GM20431 (cell line): ENCODE measurements around the gene MAN2B2.

ENCODE experiments used
- in situ Hi-C: fragments of 300-500 bp; cut with MseI, MboI; formaldehyde crosslinking; loops from one replicate; pipeline ENCODE4 v1.15.0; 2020; ENCODE audit warnings: low sequenced_read_pairs; ENCODE audit not compliant: unreplicated experiment

Gene MAN2B2

DNA sequence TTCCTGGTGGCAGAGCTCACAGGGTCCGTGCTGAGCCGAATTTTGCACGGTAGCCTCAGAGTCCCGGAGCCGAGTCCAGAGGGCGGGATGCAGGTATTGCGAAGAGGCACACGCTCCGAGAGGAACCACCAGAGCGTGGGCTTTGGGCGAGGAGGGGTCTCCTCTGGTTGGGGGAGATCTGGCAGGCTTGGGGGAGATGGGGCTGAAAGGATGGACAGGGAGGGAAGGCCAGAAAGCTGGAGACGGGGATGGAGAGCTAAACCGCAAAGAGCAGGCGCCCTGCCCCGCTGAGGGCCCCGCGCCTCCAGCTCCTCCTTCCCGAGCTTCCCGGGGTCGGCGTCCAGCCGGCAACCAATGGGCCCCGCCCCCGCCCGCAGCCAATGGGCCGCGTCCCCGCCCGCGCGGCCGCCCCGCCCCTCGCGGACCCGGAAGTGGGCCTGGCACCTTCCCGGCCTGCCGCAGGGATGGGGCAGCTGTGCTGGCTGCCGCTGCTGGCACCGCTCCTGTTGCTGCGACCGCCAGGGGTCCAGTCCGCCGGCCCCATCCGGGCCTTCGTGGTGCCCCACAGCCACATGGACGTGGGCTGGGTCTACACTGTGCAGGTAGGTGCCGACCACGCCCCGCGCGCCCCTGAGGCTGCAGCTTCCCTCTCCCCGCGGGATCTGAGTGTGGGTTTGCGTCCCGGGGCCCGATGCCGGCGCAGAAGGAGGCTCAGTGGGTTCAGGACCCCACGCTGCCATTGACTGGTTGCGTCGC, at the start of gene MAN2B2:
Gene MAN2B2, plus strand, starts transcription at position 443 of the 756 bp plus-strand sequence. Its CDS starts 22 bp downstream, at position 465.
- in situ Hi-C loops, result no loop called here

- in situ Hi-C loops, result no loop called here
Measured at GRCh38 chr4:6525474-6525873, 49.5 kb upstream of the MAN2B2 start.

- in situ Hi-C loops, result no loop called here
Measured at GRCh38 chr4:6526156-6526555, 48.8 kb upstream of the MAN2B2 start.

DNA sequence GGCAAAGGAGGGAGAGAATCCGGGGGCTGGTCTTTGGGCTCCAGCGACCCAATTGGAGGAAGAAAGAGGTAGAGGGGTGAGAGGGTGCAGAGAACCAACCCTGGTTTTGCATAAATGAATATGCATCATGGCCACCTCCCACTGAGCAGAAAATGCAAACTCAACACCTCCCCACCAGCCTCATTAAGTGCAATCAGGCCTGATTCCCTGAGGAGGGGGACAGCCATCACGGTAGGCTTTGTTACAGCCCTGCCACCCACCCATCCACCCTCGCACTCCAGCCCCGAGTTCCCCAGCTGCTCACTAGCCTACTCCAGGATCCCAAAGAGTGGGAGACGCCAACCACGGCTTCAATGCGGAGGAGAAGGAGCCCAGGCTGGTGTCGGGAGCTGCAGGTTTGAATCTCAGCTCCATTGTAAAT, 48.3 kb upstream of the MAN2B2 start:
- in situ Hi-C loops, result no loop called here

GRCh38 chr4:6527259-6527658, 47.7 kb upstream of the MAN2B2 start:
- in situ Hi-C loops, result no loop called here

DNA sequence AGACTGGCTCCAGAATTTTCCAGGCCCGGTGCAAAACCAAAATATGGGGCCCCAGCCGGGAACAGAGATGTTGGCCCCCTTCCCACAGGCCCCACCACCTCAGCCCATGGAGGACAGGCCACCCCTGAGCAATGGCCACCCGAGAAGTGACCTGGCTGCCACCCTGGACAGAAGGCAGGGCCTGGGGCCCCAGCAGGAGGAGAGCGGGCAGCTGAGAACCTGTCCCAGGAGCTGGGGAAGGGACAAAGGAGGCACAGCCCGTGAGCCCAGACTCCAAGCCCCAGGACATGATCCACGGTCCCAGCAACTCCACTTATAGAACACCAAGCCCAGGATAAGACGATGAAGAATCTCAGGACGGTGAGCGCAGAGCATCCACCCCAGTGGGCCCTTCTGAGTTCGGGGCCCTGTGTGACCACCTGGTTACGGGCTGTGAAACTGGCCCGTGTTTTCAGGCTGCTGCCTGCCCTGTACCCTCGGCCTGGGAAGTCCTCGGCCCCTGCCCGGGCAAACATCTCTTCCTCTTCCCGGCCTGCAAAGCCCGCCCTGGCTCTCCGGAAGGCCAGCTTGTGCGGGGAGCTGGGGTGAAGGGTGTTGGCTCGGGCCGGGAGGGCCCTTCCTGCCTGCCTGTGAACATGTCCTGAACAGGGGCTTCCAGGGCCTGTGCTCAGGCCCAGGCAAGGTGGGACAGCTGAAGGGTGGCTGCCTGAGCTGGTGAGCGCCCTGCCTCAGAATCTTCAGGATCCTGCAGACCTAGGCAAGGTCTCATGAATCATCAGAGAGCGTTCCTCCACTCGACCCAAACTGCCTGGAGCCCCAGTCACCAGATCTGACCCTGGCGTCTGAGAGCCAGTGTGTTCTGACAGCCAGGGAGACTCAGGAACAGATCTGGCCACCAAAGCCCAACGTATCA, 47.0 kb upstream of the MAN2B2 start:
- in situ Hi-C loops, result no loop called here

- in situ Hi-C loops, result no loop called here
Measured at GRCh38 chr4:6529021-6529420, 46.0 kb upstream of the MAN2B2 start.

GRCh38 chr4:6530301-6530700, 44.7 kb upstream of the MAN2B2 start:
- in situ Hi-C loops, result no loop called here

DNA sequence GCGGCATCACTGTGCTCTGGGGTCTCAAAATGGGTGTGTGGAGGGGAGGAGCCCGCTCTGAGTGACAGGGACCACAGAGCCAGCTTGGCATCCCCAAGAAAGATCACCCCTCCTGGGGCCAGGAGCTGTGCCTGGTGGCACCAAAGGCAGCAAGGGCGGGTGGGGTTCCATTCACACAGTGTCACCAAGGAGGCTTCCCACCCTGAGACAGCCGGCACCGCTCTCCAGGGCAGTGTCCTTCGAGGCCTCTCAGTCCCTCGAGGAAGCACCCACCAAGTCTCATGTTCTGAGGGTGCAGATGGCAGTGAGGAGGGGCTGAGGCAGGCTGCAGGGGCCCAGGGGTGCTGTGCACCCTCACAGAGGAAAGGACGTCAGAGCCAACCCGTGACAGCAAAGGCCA, 44.0 kb upstream of the MAN2B2 start:
- in situ Hi-C loops, result no loop called here

DNA sequence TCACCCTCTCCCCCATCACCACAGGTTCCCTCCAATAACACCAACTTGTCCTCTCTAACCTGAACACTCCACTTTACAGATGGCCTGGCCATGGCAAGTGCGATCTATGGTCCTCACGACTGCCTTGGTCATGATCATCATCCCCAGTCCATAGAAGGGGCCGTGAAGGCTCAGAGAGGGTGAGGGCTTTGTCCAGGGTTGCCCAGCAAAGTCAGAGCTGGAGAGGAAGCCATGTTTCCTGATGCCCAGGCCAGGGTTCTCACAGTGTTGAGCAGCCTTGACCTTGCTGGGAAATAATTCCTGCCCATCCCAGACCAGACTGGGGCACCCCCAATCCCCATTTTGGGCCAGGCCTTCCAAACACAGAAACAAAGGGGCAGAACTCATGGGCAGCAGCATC, 42.9 kb upstream of the MAN2B2 start:
- in situ Hi-C loops, result no loop called here

GRCh38 chr4:6532658-6533057, 42.3 kb upstream of the MAN2B2 start:
- in situ Hi-C loops, result no loop called here

DNA sequence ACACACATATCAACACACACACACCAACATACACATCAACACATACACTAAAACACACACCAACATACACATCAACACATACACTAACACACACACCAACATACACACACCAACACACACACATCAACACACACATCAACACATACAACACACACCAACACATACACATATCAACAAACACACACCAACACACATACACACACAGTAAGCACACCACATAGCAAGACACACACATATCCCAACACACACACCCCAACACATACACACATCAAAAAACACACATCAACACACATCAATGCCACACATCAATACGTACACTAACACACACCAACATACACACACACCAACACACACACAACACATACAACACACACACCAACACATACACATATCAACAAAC, 40.9 kb upstream of the MAN2B2 start:
- in situ Hi-C loops, result no loop called here

DNA sequence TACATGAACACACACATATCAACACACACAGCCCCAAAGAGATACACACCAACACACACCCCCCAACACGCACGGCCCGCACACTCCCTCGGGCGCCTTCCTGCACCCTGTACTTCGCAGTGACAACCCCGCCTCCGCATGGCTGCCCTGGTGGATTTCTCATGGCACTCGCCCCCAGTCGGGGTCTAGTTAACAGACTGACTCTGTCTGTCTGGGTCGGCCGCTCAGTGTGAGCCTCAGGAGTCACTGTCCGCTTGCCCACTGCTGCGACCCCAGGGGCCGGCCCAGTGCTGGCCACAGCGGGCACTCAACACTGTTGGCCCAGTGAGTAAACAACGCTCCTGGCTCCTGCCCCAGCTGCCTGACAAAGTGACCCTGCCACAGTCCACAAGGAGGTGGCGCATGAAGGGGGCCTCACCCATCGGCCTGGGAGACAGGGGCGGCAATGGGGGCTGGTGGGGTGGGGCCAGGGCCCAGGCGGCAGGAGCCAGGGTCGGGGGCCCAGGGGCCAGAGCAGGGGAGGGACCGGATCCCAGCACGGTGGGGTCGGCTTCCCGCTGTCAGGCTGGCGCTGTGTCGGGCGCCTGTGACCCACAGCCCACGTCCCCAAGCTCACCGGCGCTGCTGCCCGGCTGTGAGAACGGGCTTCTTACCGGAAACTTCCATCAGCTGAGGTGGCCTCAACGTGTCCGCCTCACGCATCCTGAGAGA, 40.2 kb upstream of the MAN2B2 start:
- in situ Hi-C loops, result no loop called here

- in situ Hi-C loops, result no loop called here
Measured at GRCh38 chr4:6535329-6535692, 39.7 kb upstream of the MAN2B2 start.

GRCh38 chr4:6535706-6536105, 39.3 kb upstream of the MAN2B2 start:
- in situ Hi-C loops, result no loop called here

- in situ Hi-C loops, result no loop called here
Measured at GRCh38 chr4:6538111-6538510, 36.9 kb upstream of the MAN2B2 start.

DNA sequence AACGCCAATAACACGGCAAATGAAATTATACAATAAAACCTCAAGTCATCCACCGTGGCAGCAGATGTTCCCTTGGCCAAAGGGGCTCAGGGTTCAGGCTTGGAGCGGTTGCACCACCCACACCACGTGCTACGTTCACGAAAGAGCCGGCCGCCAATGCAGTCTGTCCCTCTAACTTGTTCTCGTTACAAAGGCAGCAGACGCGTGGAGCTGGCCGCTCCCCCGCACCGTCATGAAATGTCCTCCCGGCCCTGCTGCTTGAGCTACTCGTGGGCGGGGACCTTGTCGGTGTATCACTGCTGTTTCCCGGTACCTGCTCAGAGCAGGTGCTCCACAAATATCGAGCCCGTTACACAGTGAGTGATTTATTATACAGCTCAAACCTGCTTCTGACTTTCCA, 36.4 kb upstream of the MAN2B2 start:
- in situ Hi-C loops, result no loop called here

- in situ Hi-C loops, result no loop called here
Measured at GRCh38 chr4:6539009-6539764, 35.8 kb upstream of the MAN2B2 start.

GRCh38 chr4:6540879-6541278, 34.1 kb upstream of the MAN2B2 start:
- in situ Hi-C loops, result no loop called here

- in situ Hi-C loops, result no loop called here
Measured at GRCh38 chr4:6541789-6542188, 33.2 kb upstream of the MAN2B2 start.
